Mucosa of descending colon (tissue), 3 donors: ENCODE results near the gene COX17. TPM values are rescaled to one million over a fixed set of nuclear protein-coding genes. Genes with fewer than 3 reads are reported as not detected.

Experiments used
- ATAC-seq: fragments of 200-7000 bp; cut with Tn5 transposase; one replicate; pipeline ENCODE4 v1.9.1; 2020; ENCODE audit warnings: mild to moderate bottlenecking, moderate library complexity
- DNase-seq, 3 donors: peaks; one replicate each; pipeline ENCODE4 v3.0.0-alpha.2; 2020
- H3K36me3 ChIP-seq: fragments of 200-600 bp; one replicate; pipeline ENCODE4 v1.8.0; 2021; ENCODE audit warnings: low read depth, mild to moderate bottlenecking
- H3K4me1 ChIP-seq: fragments of 200-600 bp; one replicate; pipeline ENCODE4 v1.8.0; 2021; ENCODE audit warnings: low read depth, mild to moderate bottlenecking
- H3K4me3 ChIP-seq: fragments of 200-600 bp; one replicate; pipeline ENCODE4 v1.8.0; 2021; ENCODE audit warnings: mild to moderate bottlenecking
- H3K9me3 ChIP-seq: fragments of 200-600 bp; one replicate; pipeline ENCODE4 v1.8.0; 2021; ENCODE audit warnings: mild to moderate bottlenecking
- intact Hi-C, 2 donors: fragments of 100-400 bp; cut with DNase I in 1 of 2; cut with micrococcal nuclease in 1 of 2; formaldehyde crosslinking; loops; one replicate each; pipeline versions ENCODE4 v1.11.0 to v1.11.1; 2022; cut with DNase I, micrococcal nuclease
- total RNA-seq, 3 donors: library from RNA; stranded (reverse); fragmentation: NEBNext Ultra II Directional in 2 of 3; extraction: Animal tissue kit (Norgen Biotek cat#: 25700) in 2 of 3; gene quantifications; one replicate each; pipeline versions ENCODE4 v1.2.1 to v1.2.4, GENCODE V29; 2021 to 2023
- TF ChIP-seq, protein P1 (sequence below): fragments of 200-600 bp; IDR thresholded peaks from one replicate; pipeline ENCODE4 v1.8.0; 2022; ENCODE audit warnings: antibody characterized with exemption, mild to moderate bottlenecking
- donor health status: DM: no; HTN: no; CAD: no; lungs with moderate emphysema.
- donor health status: DM: no; HTN: no; CAD: no.
- donor health status: DM: no; HTN: yes; CAD: no.

The COX17 gene
- total RNA-seq, 3 donors from 2014 or later = 45.5 to 56.4 (median 52.4) TPM

DNA sequence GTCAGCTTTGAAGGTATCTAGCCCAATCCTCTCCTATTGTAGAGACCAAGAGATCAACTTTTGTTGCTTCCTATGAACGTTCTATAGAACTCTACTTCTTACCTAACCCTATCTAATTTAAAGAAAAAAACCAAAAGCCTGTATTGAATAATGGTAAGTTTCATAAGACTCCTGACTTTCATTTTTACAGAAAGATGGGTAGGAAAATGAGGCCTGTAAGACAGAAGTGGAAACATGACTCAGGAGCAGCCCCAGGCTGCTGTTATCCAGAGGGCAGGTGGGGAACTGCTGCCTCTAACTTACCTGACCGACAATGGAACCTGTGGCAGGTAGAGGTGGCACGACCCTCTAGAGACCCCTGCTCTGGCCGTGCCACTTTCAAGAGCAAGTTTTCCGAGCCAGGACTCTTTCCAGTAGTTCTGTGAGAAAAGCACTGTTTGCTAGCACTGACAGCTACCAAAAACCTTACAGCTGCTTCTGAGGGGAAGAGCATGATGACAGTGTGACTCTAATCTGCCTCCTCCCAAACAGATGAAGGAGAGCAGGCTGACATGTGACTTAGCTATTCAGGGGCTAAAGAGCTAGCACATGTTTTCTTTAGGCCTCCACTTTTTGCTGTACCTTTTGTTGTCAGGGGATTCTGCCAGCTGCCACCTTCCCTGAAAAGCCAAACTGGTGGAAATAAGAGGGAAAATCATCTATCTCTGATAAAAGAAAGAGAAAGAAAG, 34.3 kb downstream of the COX17 start:
- H3K9me3 ChIP-seq = no peaks in the 10 kb centered on the region
- DNase-seq = no peak
- H3K4me1 ChIP-seq = no peaks in the 10 kb centered on the region
- H3K36me3 ChIP-seq = no peaks in the 10 kb centered on the region
- no peak overlapping the region for H3K4me3 ChIP-seq
- intact Hi-C loops = no loop called here
- peak; percentile 17 for ATAC-seq
- TF ChIP-seq, protein P1, sequence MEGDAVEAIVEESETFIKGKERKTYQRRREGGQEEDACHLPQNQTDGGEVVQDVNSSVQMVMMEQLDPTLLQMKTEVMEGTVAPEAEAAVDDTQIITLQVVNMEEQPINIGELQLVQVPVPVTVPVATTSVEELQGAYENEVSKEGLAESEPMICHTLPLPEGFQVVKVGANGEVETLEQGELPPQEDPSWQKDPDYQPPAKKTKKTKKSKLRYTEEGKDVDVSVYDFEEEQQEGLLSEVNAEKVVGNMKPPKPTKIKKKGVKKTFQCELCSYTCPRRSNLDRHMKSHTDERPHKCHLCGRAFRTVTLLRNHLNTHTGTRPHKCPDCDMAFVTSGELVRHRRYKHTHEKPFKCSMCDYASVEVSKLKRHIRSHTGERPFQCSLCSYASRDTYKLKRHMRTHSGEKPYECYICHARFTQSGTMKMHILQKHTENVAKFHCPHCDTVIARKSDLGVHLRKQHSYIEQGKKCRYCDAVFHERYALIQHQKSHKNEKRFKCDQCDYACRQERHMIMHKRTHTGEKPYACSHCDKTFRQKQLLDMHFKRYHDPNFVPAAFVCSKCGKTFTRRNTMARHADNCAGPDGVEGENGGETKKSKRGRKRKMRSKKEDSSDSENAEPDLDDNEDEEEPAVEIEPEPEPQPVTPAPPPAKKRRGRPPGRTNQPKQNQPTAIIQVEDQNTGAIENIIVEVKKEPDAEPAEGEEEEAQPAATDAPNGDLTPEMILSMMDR = no peak

DNA sequence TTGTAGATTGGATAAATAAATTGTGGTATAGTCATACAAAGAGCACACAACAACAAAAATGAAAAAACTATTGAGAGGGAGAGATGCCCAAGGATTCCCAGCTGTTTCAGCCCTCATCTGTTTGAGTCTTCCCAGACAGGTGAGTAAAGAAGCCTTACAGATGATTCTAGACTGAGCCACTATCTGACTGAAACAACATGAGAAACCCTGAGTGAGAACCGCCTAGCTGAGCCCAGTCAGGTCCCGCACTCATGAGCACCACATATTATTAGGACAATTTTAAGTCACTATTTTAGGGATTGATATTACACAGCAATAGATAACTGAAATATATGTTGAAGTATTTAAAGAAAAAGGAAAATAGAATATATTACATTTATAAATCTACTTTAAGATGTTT, 35.8 kb downstream of the COX17 start:
- DNase-seq (no peak), ATAC-seq (no peak)
- H3K36me3 ChIP-seq = no peaks in the 10 kb centered on the region
- H3K4me3 ChIP-seq = no peak overlapping the region
- TF ChIP-seq, protein P1 = no peak
- intact Hi-C loops = no loop called here
- no peaks in the 10 kb centered on the region for H3K9me3 ChIP-seq
- no peaks in the 10 kb centered on the region for H3K4me1 ChIP-seq

DNA sequence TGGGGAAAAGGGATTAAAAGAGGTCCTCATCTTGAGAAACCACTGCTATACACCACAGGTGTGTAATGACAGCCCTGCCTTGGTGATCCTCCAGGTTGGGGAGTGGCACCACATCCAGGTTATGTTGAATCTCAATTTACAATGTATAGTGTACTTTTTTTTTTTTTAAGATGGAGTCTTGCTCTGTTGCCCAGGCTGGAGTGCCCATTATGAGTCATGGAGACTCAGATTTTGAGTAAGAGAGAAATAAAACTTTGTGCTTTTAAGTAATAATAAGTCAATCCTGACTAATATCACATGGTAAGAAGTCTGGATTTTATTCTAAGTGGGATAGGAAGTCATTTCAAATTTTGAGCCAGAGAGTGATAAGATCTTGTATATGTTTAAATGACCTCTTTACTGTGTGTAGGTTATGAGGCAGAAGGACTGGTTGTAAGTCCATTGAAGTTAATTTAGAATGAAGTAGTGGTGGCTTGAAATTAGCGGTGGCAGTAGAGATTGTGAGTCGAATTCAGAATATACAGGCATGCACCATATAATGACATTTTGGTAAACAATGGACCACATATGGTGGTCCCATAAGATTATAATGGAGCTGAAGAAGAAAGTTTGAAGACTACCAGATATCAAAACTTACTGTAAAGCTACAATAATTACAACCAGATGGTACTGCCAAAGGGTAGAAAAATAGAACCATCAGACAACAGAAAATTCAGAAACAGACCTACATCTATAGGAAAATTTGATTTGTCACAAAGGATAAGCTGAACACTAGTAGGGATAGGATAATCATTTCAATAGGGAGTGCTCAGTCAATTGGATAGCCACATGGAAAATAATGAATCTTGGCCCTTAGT, 37.5 kb downstream of the COX17 start:
- intact Hi-C loops = no loop called here
- Histone ChIP-seq H3K4me1 (no peaks in the 10 kb centered on the region), H3K36me3 (no peaks in the 10 kb centered on the region), H3K9me3 (no peaks in the 10 kb centered on the region), H3K4me3 (no peak overlapping the region)
- DNase-seq (no peak), ATAC-seq (no peak)
- TF ChIP-seq, protein P1 = no peak

DNA sequence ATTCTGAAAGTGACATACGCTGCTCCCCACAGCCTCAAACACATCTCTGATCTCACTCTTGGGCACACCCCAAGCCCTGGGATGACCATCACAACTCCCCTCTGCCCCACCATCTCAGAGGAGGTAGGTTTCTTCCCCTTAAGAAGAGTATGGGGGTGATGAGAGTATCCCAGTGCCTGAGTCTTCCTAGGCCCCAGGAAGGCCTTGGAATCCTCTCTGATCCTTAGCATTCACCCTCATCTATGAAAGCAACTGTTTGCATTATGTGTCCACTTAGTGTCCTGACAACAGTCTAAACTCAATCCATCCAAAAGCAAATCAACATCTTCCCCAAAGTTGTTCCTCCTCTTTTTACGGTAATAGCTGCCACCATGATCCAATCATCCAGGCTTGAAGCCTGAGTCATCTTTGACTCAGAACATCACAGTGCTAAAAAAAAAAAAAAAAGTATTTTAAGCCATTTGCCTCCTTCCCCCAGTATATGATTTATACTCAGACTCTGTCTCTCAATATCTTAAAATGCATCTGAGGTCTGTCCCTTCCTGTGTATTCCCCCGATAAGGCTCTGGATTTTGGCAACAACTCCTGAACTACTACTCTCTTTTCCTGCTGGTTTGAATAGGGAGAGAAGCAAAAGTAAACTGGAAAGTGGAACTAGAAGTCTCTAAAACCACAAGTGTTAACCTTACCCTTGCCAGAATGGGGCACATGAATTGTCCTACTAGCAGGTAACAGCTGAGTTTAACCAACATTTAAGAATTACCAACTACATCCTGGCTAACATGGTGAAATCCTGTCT, 39.3 kb downstream of the COX17 start:
- Histone ChIP-seq H3K4me1 (no peaks in the 10 kb centered on the region), H3K36me3 (no peaks in the 10 kb centered on the region), H3K4me3 (no peak overlapping the region), H3K9me3 (no peaks in the 10 kb centered on the region)
- TF ChIP-seq, protein P1 = no peak
- intact Hi-C loops = no loop called here
- ATAC-seq (peak; percentile 52), DNase-seq (no peak)

DNA sequence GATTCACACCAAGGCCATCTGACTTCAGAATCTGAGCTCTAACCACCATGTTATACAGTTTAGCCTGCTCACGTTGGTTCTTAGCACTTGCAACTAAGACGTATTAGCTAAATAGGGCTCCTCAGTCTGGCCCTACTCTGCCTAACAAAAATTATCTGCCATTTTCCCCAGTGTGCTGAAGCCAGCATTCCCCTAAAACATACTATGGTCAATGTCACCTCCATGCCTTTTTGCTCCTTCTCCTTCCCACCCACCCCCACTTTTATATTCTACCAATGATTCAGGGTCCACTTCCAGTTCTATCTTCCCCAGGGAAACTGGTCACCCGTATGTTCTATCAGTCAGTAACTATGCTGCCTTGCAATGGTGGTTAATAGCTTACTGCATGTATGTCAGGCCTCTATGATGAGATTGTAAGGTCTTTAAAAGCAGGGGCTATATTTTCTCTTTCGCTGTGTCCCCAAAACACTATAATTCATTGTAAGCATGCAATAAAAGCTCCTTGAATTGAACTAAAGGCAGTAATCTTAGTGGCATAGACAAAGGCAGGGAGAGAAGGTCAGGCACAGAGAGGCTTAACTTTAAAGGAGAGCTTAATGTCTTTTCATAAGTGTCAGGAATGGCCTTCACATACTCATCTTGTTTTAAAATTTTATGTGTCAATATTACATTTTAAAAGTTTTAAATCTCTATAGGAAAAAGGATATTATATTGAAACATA, 40.2 kb downstream of the COX17 start:
- DNase-seq = no peak
- Histone ChIP-seq H3K36me3 (no peaks in the 10 kb centered on the region), H3K4me1 (no peaks in the 10 kb centered on the region), H3K4me3 (no peak overlapping the region), H3K9me3 (no peaks in the 10 kb centered on the region)
- intact Hi-C loops = no loop called here
- ATAC-seq = no peak
- TF ChIP-seq, protein P1 = no peak
